Mammary epithelial cell (primary cell): ENCODE data around the gene GFRA4.

Experiments used
- EZH2 ChIP-seq: IDR thresholded peaks from 2 replicates; pipeline ENCODE4 v1.6.1; 2012; ENCODE audit warnings: low read length, inconsistent platforms, borderline replicate concordance
- TF ChIP-seq, protein P1 (sequence below), 2 donors: IDR thresholded peaks in 1 of 2; conservative IDR thresholded peaks in 1 of 2; 2 replicates each; pipeline ENCODE4 v1.5.1; 2011 to 2012; ENCODE audit warnings: inconsistent platforms in 2 of 2, low read length in 2 of 2, mild to moderate bottlenecking in 2 of 2, control low read depth in 1 of 2, low read depth in 1 of 2; ENCODE audit not compliant: insufficient read depth in 1 of 2; ENCODE audit errors: extremely low read depth in 1 of 2

DNA sequence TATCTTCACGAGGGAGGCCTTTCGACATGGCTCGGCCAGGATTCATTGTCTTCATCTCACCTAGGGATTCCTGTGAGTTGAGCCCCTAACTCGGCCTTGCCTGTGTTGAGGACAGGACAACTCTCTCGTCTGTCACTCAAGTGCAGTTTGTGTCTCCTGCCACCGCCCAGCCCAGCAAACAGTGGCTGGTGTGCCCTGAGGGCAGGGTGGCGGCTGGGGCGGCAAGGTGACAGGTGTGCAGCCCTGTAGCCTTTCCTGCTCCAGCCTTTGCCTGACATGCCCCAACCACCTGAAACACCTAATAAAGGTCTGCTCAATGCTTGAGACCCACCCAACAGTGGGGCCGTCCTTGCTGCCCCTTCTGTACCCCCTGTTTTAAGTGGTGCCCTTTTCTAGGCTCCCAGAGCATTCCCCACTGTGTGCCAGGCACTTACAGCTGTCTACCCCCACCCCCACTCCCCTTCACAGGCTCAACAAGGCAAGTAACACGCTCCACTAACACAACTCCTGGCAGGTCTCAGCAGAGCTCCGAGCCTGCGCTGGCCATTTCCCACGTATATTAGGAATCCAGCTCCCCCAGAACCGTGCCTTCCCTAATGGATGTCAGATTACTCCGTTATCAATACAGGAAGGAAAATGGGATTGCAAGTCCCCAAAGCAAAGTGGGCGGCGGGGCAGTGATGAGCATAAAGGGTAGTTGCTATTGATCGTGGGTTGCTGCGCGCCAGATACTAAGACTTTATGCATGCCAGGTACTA is 17.7 kb downstream of the GFRA4 start:
- TF ChIP-seq, protein P1, sequence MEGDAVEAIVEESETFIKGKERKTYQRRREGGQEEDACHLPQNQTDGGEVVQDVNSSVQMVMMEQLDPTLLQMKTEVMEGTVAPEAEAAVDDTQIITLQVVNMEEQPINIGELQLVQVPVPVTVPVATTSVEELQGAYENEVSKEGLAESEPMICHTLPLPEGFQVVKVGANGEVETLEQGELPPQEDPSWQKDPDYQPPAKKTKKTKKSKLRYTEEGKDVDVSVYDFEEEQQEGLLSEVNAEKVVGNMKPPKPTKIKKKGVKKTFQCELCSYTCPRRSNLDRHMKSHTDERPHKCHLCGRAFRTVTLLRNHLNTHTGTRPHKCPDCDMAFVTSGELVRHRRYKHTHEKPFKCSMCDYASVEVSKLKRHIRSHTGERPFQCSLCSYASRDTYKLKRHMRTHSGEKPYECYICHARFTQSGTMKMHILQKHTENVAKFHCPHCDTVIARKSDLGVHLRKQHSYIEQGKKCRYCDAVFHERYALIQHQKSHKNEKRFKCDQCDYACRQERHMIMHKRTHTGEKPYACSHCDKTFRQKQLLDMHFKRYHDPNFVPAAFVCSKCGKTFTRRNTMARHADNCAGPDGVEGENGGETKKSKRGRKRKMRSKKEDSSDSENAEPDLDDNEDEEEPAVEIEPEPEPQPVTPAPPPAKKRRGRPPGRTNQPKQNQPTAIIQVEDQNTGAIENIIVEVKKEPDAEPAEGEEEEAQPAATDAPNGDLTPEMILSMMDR (conservative IDR thresholded peaks at IDR 0.05 in 1 of 2, IDR thresholded peaks at IDR 0.05 in 1 of 2; ENCODE audit: extremely low read depth in 1 of 2, insufficient read depth in 1 of 2, low read depth in 1 of 2, low read length in 2 of 2) = no peak
- no peak for TF ChIP-seq EZH2
